Body of pancreas (tissue), 4 donors: Measurements from ENCODE around the gene CAPN12.

Experiments
- CTCF ChIP-seq, 7 experiments: fragments of 450-650 bp in 4 of 7; fragments of 200-600 bp in 3 of 7; sonication (generic) in 3 of 7; IDR thresholded peaks; one replicate each; pipeline ENCODE4 v1.5.1; 2016 to 2019; ENCODE audit warnings: antibody characterized with exemption in 7 of 7
- POLR2A ChIP-seq, 3 donors: fragments of 450-650 bp; IDR thresholded peaks; one replicate each; pipeline ENCODE4 v1.6.1; 2016; ENCODE audit warnings: antibody characterized with exemption in 3 of 3, mild to moderate bottlenecking in 2 of 3

GRCh38 chr19:38742906-38743305, 1.4 kb downstream of the CAPN12 start:
- TF ChIP-seq CTCF (IDR thresholded peaks at IDR 0.05) (no peak), POLR2A (IDR thresholded peaks at IDR 0.05) (no peak)
